Urinary bladder (tissue), 4 donors: Measurements from ENCODE around the gene SSNA1. TPM values are rescaled to one million over a fixed set of nuclear protein-coding genes. Genes with fewer than 3 reads are reported as not detected.

Experiments
- DNase-seq: peaks from one replicate; pipeline ENCODE4 v3.0.0-alpha.2; 2015; ENCODE audit errors: extremely low spot score
- H3K27ac ChIP-seq: one replicate; pipeline ENCODE4 v1.5.1; 2013; ENCODE audit warnings: low read depth, mild to moderate bottlenecking, moderate library complexity
- H3K36me3 ChIP-seq: one replicate; pipeline ENCODE4 v1.6.1; 2013; ENCODE audit warnings: mild to moderate bottlenecking, moderate library complexity; ENCODE audit not compliant: insufficient read depth
- H3K4me1 ChIP-seq: one replicate; pipeline ENCODE4 v1.6.1; 2013; ENCODE audit warnings: mild to moderate bottlenecking, moderate library complexity; ENCODE audit not compliant: insufficient read depth
- H3K4me3 ChIP-seq: one replicate; pipeline ENCODE4 v1.5.1; 2013; ENCODE audit warnings: low read depth, low read length
- WGBS: extraction: QIAGEN DNeasy Blood & Tissue Kit; methylation state at CpG from one replicate; pipeline ENCODE4 v1.1.7; 2013; 5-methylcytosine and 5-hydroxymethylcytosine counted together
- polyA plus RNA-seq: library from polyadenylated mRNA; stranded (reverse); fragments of 200-250 nt; gene quantifications from one replicate; pipeline ENCODE4 v1.2.3, GENCODE V29; 2013
- total RNA-seq: library from RNA; depleted of rRNA; stranded (reverse); fragments of >200 nt; gene quantifications from one replicate; pipeline ENCODE4 v1.2.3, GENCODE V29; 2014
- donor health status: healthy with polysubstance abuse.
- donor health status: healthy.

The SSNA1 gene
- total RNA-seq (21.4 TPM), polyA plus RNA-seq (94.1 TPM)

DNA sequence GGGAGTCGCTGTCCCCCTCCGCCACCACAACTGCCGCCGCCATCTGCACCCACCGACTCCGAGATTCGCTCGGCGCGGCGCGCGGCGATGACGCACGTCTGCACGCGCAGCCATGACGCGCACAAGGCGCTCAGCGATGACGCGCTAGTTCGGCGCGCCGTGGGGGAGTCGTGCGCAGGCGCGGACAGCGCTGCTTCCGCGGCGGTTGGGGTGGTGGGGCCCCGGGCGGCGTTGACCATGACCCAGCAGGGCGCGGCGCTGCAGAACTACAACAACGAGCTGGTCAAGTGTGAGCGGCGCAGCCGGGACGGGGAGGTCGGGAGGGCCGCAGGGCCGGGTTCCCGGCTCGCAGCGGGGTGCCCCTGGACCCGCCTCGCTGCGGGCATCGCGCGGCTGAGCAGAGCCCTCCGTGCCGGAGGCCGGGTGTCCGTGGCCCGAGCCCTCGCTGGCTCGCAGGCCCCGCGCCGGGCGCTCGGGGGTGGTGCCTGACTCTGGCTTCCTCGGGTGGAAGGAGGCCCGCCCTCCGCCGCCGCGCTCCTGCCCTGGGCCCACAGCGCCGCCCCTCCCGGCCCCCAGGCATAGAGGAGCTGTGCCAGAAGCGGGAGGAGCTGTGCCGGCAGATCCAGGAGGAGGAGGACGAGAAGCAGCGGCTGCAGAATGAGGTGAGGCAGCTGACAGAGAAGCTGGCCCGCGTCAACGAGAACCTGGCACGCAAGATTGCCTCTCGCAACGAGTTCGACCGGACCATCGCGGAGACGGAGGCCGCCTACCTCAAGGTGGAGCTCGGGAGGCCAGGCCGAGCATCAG lies at the start of gene SSNA1, which contains the start of gene ANAPC2:
Gene SSNA1, plus strand, starts transcription at position 187 of the 807 bp plus-strand sequence. Its CDS starts 51 bp downstream, at position 238.
Gene ANAPC2, minus strand, starts transcription at position 71 of the 807 bp plus-strand sequence. Its CDS starts 28 bp downstream, at position 43.
- under 1% methylated on average over 98 of the region's 98 CpGs for WGBS
- DNase-seq: peak; percentile 69
- Histone ChIP-seq H3K27ac (peak within 1 kb of the TSS; percentile 90), H3K4me1 (no peaks in the 10 kb centered on the region), H3K4me3 (peak within 1 kb of the TSS; percentile 70), H3K36me3 (peaks cover 2% of the 10 kb centered on the region)

DNA sequence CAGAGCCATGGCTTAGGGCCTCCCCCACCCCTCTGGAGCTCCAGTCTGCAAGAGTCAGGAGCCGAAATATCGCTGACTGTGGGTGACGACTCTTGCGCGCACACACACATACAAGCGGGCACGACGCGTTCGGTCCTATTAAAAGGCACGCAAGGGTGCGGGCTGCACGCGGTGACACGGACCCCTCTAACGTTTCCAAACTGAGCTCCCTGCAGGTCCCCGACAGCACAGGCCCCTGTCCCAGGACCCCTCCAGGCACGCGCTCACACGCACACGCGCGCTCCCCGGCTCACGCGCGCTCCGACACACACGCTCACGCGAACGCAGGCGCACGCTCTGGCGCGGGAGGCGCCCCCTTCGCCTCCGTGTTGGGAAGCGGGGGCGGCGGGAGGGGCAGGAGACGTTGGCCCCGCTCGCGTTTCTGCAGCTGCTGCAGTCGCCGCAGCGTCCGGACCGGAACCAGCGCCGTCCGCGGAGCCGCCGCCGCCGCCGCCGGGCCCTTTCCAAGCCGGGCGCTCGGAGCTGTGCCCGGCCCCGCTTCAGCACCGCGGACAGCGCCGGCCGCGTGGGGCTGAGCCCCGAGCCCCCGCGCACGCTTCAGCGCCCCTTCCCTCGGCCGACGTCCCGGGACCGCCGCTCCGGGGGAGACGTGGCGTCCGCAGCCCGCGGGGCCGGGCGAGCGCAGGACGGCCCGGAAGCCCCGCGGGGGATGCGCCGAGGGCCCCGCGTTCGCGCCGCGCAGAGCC lies 49.6 kb upstream of the SSNA1 start, which contains the start of gene GRIN1:
Gene GRIN1, plus strand, starts transcription at position 433 of the 746 bp plus-strand sequence. CDS start 333 bp downstream, outside the sequence.
- peaks cover 2% of the 10 kb centered on the region for H3K4me1 ChIP-seq
- WGBS: 6% methylated on average over 104 of the region's 104 CpGs

GRCh38 chr9:137139468-137140150 lies 48.9 kb upstream of the SSNA1 start:
- no peaks in the 10 kb centered on the region for H3K36me3 ChIP-seq
- H3K4me1 ChIP-seq: peaks cover 2% of the 10 kb centered on the region
- DNase-seq: no peak
- H3K4me3 ChIP-seq: no peak overlapping the region
- no peak overlapping the region for H3K27ac ChIP-seq
- 31% methylated on average over 37 of the region's 37 CpGs for WGBS

More for the DNA sequence above, 49.6 kb upstream of the SSNA1 start, which contains the start of gene GRIN1:
- H3K36me3 ChIP-seq: no peaks in the 10 kb centered on the region
- no peak for DNase-seq
- H3K27ac ChIP-seq: no peak within 1 kb of the TSS
- no peak within 1 kb of the TSS for H3K4me3 ChIP-seq

DNA sequence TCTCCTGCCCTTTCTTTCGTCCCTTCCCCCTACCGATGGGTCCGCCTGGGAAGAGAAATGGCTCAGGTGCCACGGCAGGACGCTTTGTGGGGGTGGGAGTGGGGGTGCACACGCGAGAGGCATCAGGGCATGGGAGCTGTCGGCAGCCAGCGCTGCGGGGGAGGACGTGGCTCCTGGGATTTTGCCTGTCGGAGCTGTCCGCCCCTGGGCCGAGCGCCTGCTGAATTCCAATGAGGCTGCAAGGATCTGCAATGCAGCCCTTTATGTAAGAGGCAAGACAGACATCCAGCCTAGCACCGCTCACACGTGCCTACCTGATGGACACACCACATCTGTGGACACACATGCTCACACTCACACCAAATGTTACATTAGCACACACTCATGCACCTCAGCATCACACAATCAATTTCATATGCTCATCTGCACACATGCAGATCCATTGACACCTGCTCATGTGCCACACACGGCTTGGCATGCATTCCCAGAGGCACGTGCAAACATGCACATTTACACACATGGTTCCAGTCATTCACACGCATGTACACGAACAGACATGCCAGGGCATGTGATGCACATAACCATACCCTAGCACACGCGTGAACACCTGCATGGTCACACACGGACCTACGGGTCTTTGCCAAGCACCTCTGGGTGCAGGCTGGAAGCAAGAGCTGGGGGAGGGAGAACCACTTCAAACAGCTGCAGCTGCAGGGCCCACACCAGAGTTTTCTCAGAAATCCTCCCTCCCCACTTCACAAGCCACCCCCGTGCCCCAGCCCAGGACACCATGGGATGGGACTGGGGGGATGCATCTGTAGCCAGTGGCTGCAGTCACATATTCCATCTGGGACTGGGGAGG lies 48.1 kb upstream of the SSNA1 start:
- no peaks in the 10 kb centered on the region for H3K36me3 ChIP-seq
- H3K4me1 ChIP-seq: peaks cover 2% of the 10 kb centered on the region
- 57% methylated on average over 26 of the region's 26 CpGs for WGBS
- H3K4me3 ChIP-seq: no peak overlapping the region
- DNase-seq: no peak
- no peak overlapping the region for H3K27ac ChIP-seq

DNA sequence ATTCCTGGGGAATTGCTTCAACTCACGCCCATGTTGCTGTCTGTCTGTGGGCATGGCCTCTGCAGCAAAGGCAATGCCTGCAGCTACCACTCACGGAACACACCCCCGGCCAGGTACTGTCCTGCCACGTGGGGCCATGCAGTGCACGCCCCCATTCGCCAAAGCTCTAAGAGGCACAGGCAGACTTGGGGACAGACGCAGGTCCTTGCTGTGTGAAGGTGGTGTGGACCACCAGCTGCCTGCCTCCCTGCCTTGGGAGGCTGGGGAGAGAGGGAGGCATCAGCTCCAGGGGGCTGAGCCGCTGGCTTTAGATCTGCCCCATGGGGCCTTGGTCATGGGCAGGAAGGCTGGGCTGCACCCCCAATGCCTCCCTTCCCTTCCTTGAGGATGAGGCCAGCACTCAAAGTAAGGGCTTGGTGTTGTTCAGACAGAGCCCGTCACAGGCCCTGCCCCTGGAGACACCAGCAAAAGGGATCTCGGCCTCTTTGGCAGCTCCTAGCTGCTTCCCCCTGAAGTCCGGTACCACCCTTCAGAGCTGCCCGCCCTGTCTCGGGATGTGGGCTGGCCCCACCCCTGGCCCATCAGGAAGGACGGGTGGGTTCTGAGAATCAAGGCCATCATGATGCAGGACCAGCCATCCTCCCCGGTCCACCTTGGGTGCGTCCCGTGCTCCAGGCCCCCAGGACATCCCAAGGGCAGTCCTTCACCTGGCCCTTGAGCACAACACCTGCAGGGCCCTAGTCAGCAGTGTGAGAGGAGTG lies 47.2 kb upstream of the SSNA1 start:
- Histone ChIP-seq H3K4me1 (peaks cover 2% of the 10 kb centered on the region), H3K27ac (no peak overlapping the region), H3K4me3 (no peak overlapping the region), H3K36me3 (no peaks in the 10 kb centered on the region)
- 75% methylated on average over 17 of the region's 17 CpGs for WGBS
- DNase-seq: no peak

GRCh38 chr9:137141976-137142936 lies 46.2 kb upstream of the SSNA1 start:
- Histone ChIP-seq H3K36me3 (no peaks in the 10 kb centered on the region), H3K4me1 (peaks cover 2% of the 10 kb centered on the region), H3K4me3 (no peak overlapping the region), H3K27ac (no peak overlapping the region)
- DNase-seq: no peak
- WGBS: 77% methylated on average over 24 of the region's 24 CpGs

DNA sequence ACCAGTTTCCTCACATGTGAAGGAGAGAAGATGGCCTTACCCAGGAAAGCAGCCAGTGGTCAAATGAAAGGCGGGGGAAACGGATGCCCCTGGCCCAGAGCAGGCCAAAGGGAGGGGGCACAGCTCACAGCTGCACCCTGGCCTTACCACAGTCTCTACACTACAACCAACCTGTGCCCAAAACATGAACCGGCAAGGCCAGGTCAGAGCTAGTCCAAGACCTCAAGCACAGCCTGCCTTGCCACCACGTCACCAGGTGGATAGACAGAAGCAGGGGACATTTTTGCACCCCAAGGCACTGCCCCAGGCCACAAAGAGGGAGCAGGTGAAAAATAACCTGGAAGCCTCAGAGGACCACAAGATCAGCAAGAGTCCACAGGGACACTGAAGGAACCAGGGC lies 45.0 kb upstream of the SSNA1 start:
- WGBS: 59% methylated on average over 4 of the region's 4 CpGs
- H3K36me3 ChIP-seq: no peaks in the 10 kb centered on the region
- H3K4me3 ChIP-seq: no peak overlapping the region
- no peak overlapping the region for H3K27ac ChIP-seq
- H3K4me1 ChIP-seq: peaks cover 2% of the 10 kb centered on the region
- no peak for DNase-seq

- no peak overlapping the region for H3K4me3 ChIP-seq
- H3K36me3 ChIP-seq: no peaks in the 10 kb centered on the region
- no peak for DNase-seq
- H3K27ac ChIP-seq: no peak overlapping the region
- no peaks in the 10 kb centered on the region for H3K4me1 ChIP-seq
- 57% methylated on average over 49 of the region's 49 CpGs for WGBS
These were observed 42.5 kb upstream of the SSNA1 start for GRCh38 chr9:137145731-137146526.

DNA sequence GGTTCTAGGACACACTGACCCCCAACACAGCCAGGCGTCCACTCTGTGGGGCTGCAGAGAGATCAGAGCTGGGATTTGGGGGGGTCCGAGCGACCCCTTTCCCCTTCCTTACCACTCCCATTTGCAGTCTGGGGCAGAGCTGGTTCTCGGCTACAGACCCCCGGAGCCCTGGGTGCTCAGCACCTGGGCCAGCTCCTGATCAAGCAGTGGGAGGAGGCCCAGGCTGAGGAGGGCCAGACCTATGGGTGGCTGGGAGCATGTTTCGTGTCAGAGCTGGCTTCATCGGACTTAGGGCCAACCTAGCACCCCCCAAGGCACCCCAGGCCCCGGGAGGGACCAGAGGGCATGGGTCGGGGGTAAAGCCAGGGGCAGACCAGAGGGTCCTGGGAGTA lies 42.0 kb upstream of the SSNA1 start:
- H3K4me1 ChIP-seq: no peaks in the 10 kb centered on the region

GRCh38 chr9:137147091-137147792 lies 41.2 kb upstream of the SSNA1 start:
- DNase-seq: no peak
- no peak overlapping the region for H3K4me3 ChIP-seq
- no peaks in the 10 kb centered on the region for H3K4me1 ChIP-seq
- H3K27ac ChIP-seq: no peak overlapping the region
- WGBS: 85% methylated on average over 26 of the region's 26 CpGs
- H3K36me3 ChIP-seq: no peaks in the 10 kb centered on the region

More for the DNA sequence above, 42.0 kb upstream of the SSNA1 start:
- DNase-seq: no peak
- H3K27ac ChIP-seq: no peak overlapping the region
- H3K36me3 ChIP-seq: no peaks in the 10 kb centered on the region
- H3K4me3 ChIP-seq: no peak overlapping the region
- 57% methylated on average over 9 of the region's 9 CpGs for WGBS
